ENCODE measurements around the gene TRUB1.

TRUB1 gene

DNA sequence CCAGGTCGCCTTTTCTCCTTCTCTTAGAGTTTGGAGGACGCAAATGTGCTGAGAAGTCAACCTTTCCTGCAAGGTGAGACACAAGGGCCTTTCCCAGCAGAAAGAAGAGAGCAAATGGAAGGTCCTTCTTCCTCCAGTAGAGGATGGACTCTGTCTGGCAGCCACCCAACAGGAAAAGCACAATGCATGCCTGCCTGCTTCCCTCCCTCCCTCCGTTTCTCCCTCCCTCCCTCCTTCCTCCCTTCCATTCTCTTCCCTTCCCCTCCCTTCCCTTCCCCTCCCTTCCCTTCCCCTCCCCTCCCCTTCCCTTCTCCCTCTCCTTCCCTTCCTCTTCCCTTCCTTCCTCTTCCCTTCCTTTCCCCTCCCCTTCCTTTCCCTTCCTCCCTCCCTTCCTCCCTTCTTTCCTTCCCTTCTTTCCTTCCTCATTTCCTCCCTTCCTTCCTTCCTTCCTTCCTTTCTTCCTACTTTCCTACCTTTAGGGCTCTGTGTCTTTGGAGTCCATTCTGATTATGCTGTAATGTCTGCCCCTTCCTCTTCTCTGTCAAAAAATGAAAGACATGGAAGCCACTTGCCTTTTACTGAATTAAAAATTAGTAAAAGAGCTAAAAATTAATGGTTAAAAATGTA, 66.4 kb downstream of the TRUB1 start:
- no peak for DNase-seq
- in situ Hi-C loops (cut with HindIII; ENCODE audit: low pct_ligation_motif_present, low pct_unique_long_range_greater_than_20kb, low sequenced_read_pairs) = no loop called here

GRCh38 chr10:115005771-115006170, 67.8 kb downstream of the TRUB1 start:
- in situ Hi-C loops (cut with HindIII; ENCODE audit: low pct_ligation_motif_present, low pct_unique_long_range_greater_than_20kb, low sequenced_read_pairs) = no loop called here
- no peak for DNase-seq

DNA sequence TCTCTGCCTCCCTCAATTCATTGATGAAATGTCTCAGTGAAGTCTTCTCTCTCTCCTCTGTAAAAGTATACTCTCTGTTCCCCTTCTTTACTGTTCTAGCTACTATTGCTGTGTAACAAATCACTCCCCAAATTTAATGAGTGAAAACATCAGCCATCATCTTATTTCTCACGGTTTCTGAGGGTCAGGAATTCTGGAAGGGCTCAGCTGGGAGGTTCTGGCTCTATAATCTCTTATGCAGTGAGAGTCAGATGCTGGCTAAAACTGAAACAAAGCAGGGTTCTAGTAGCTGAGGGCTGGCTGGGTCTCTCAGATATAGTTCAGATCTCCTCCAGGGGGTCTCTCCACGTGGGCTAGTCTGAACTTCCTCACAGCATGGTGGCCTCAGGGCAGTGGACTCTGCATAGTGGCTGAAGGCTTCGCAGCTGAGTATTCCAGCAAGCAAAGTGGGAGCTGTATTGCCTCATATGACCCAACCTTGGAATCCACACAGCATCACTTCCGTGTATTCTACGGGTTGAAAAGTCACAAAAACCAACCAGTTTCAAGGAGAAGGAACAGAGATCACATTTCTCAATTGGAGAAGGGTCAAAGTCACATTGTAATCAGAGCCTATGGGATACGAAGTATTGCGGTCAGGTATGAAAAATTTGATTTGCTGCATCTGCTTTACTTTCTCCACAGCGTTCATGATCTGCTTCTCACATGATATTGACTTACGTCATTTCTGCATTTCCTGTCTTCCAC, 80.4 kb downstream of the TRUB1 start:
- in situ Hi-C loops (cut with HindIII; ENCODE audit: low pct_ligation_motif_present, low pct_unique_long_range_greater_than_20kb, low sequenced_read_pairs) = no loop called here
- DNase-seq = no peak

DNA sequence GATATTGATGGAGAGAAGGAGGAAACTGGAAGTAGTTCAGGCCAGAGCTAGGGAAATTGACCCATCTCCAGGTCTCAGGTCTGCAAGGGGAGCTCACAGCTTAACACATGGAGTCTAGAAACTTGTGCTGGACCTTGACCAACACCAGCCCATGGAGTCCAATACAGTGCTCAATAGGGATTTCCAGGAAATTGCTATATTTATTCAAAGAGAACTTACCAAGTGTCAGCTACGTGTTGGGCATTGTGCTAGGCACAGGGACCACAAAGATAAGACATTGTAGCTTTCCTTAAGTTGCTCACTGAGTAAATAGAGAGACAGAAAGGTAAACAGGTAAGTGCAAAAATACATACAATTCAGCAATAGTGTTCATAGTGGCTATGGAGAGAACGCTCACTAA, 82.5 kb downstream of the TRUB1 start:
- no peak for DNase-seq
- in situ Hi-C loops (cut with HindIII; ENCODE audit: low pct_ligation_motif_present, low pct_unique_long_range_greater_than_20kb, low sequenced_read_pairs) = no loop called here

DNA sequence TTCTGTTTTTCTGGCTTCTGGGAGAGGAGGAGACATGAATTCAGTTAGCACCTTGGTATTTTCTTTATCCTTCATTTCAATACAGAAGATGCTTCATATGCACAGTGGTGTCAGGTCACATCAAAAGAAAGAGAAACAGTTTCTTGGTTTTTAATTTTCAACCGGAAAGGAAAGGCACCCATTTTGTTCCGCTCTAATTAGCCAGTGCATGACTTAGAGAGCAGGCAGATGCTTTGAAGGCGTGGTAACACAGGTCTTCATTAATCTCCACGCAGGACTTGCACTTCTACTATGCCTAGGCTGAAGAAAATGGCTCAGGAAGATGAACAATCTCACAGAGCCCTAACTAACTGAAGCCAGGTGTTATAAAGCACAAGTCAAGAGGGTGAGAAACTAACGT, 84.7 kb downstream of the TRUB1 start:
- no peak for DNase-seq
- in situ Hi-C loops (cut with HindIII; ENCODE audit: low pct_ligation_motif_present, low pct_unique_long_range_greater_than_20kb, low sequenced_read_pairs) = no loop called here

DNA sequence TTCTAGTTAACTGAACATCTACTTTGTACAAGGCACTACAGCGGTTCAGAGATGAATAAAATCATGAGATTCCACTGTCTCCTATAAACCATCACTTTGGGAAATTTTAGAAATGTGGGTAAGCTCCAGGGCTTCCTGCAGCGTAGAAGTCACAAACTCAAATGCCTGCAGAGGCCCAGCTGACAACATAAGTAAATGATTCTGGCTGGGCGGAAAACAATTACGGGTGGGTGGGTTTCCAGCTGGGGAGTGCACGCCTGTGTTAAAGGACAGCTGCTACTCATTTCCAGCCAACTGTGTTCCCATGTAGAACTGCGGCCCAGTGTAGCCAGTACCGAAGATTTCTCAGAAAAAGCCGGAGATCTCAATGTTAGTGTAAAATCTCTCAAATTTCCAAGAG, 85.7 kb downstream of the TRUB1 start:
- in situ Hi-C loops (cut with HindIII; ENCODE audit: low pct_ligation_motif_present, low pct_unique_long_range_greater_than_20kb, low sequenced_read_pairs) = no loop called here
- no peak for DNase-seq

DNA sequence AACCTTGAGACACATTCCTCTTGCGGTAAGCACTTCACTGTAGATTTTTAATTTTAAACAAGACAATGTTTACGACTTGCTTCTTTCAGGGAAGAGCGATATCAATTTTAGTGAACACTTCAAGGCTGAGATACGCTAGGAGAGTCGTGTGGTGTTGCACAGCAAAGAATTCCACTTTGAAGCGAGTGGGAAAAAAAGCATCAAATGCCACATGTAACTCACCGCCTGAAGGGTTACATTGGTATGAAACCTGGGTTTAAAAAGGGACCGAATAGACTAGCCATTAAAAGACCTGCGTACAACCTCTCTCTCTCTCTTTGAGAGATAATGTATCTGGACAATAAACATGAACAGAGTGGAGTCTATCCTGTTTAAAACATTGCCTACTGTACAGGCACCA, 86.4 kb downstream of the TRUB1 start:
- DNase-seq = no peak
- in situ Hi-C loops (cut with HindIII; ENCODE audit: low pct_ligation_motif_present, low pct_unique_long_range_greater_than_20kb, low sequenced_read_pairs) = no loop called here

DNA sequence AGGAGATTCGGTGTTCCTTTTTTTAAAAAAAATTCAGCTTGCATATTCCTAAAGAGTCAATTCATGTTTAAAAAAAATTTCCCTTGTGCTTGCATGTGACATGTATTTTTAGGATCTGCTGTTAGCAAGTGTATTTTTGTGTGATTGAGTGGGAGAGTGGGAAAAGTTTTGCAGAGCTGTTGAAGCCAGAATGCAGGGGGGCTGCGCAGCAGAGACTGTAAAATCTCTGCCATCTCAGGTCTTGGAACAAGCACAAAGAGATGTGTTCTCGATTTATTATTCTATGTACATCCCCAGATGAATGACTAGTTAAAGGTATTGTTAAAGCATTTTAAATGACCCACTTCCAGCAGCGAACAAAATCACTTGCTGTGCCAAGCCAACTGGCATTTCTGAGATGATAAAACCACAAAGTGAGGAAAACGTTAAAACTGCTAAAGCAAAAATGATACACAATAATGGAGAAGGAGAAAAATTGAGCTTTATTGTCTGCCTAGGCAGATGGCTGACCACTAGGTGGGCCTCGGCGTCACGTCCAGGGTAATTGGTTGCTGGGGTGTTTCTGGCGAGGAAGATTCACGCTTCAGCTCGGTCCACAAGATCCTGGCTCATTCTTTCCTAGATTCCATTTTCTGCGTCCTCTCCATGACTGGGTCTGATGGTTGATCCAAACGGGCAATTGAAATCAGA, 88.2 kb downstream of the TRUB1 start:
- in situ Hi-C loops (cut with HindIII; ENCODE audit: low pct_ligation_motif_present, low pct_unique_long_range_greater_than_20kb, low sequenced_read_pairs) = no loop called here
- DNase-seq = no peak

- DNase-seq = no peak
These were observed 88.7 kb downstream of the TRUB1 start for GRCh38 chr10:115026746-115027140.

More at GRCh38 chr10:115026746-115027140, 88.7 kb downstream of the TRUB1 start:
- in situ Hi-C loops (cut with HindIII; ENCODE audit: low pct_ligation_motif_present, low pct_unique_long_range_greater_than_20kb, low sequenced_read_pairs) = no loop called here
